ENCODE data around the gene FKBP9. TPM values are rescaled to one million over a fixed set of nuclear protein-coding genes. Genes with fewer than 3 reads are reported as not detected.
"Not testable (repeated sequence)": the region's sequence is repeated elsewhere in the genome, so short reads cannot be mapped to it uniquely, and the experiment has no call there.

Gene FKBP9
- total RNA-seq, 1 experiment from 2014 or later = 160 TPM

GRCh38 chr7:32958046-32959025 lies 1.1 kb downstream of the FKBP9 start:
- Mint-ChIP-seq H3K27me3 (ENCODE audit: unreplicated experiment) (no peaks in the 10 kb centered on the region), H3K4me1 (ENCODE audit: low read depth, unreplicated experiment) (peaks cover 14% of the 10 kb centered on the region), H3K4me3 (ENCODE audit: low read depth, unreplicated experiment) (peak overlapping the region; percentile 82), H3K9me3 (ENCODE audit: low read depth, unreplicated experiment) (no peaks in the 10 kb centered on the region), H3K36me3 (ENCODE audit: insufficient read depth, unreplicated experiment) (peaks cover 24% of the 10 kb centered on the region), H3K27ac (ENCODE audit: unreplicated experiment) (peak overlapping the region; percentile 75)
- TF ChIP-seq, protein P1, sequence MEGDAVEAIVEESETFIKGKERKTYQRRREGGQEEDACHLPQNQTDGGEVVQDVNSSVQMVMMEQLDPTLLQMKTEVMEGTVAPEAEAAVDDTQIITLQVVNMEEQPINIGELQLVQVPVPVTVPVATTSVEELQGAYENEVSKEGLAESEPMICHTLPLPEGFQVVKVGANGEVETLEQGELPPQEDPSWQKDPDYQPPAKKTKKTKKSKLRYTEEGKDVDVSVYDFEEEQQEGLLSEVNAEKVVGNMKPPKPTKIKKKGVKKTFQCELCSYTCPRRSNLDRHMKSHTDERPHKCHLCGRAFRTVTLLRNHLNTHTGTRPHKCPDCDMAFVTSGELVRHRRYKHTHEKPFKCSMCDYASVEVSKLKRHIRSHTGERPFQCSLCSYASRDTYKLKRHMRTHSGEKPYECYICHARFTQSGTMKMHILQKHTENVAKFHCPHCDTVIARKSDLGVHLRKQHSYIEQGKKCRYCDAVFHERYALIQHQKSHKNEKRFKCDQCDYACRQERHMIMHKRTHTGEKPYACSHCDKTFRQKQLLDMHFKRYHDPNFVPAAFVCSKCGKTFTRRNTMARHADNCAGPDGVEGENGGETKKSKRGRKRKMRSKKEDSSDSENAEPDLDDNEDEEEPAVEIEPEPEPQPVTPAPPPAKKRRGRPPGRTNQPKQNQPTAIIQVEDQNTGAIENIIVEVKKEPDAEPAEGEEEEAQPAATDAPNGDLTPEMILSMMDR (IDR thresholded peaks at IDR 0.05; ENCODE audit: unreplicated experiment) = no peak
- BruUV-seq (replicated peaks) = TSS peak; percentile 44
- CTCF ChIA-PET = interaction anchor here (1.1 to 1.4 kb wide), 5 partner anchors 11 to 150 kb away, joined by 3 to 4 read pairs (median 4); no protein-coding TSS in a partner anchor
- DNase-seq = peak; percentile 41
- intact Hi-C loops (cut with micrococcal nuclease; ENCODE audit: unreplicated experiment) = no loop called here

DNA sequence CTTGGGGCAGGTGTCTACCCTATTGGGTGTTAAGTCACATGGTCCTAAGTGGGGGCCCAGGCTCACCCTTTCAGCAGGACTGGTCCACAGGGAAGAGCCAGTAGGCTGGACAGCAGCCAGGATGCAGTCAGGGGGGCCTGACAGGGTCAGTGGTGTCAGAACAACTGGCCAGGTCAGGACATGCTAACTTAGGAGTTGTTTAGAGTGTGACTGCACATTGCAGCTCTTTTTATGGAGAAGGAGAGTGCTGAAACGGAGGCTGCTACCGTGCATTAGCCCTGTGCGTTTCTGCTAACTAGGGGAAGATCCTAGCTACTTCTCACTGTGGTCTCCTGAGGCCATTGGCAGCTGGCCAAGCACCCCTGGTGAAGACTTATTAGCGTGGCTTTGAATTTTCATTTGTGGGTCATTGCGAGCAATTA lies 6.7 kb downstream of the FKBP9 start:
- not testable (repeated sequence) for H3K4me3 Mint-ChIP-seq (ENCODE audit: low read depth, unreplicated experiment)

GRCh38 chr7:32964461-32965159 lies 7.4 kb downstream of the FKBP9 start:
- TF ChIP-seq, protein P1 (IDR thresholded peaks at IDR 0.05; ENCODE audit: unreplicated experiment) = peak; percentile 39
- peaks cover 27% of the 10 kb centered on the region for H3K4me1 Mint-ChIP-seq (ENCODE audit: low read depth, unreplicated experiment)
- intact Hi-C loops (cut with micrococcal nuclease; ENCODE audit: unreplicated experiment) = loop anchor here (2.0 kb wide), 1 partner anchor 142 kb away; no protein-coding TSS in a partner anchor
- H3K27me3 Mint-ChIP-seq (ENCODE audit: unreplicated experiment); H3K9me3 Mint-ChIP-seq (ENCODE audit: low read depth, unreplicated experiment); H3K4me3 Mint-ChIP-seq (ENCODE audit: low read depth, unreplicated experiment); H3K36me3 Mint-ChIP-seq (ENCODE audit: insufficient read depth, unreplicated experiment); BruUV-seq (replicated peaks): not testable (repeated sequence)
- peak overlapping the region; percentile 14 for H3K27ac Mint-ChIP-seq (ENCODE audit: unreplicated experiment)
- CTCF ChIA-PET = interaction anchor here (0.7 to 0.9 kb wide), 2 partner anchors 8 to 76 kb away, joined by 3 read pairs; no protein-coding TSS in a partner anchor
- DNase-seq = peak; percentile 28

More for the DNA sequence above, 6.7 kb downstream of the FKBP9 start:
- H3K4me1 Mint-ChIP-seq (ENCODE audit: low read depth, unreplicated experiment) = peaks cover 28% of the 10 kb centered on the region
- DNase-seq; CTCF ChIA-PET; H3K27ac Mint-ChIP-seq (ENCODE audit: unreplicated experiment); H3K36me3 Mint-ChIP-seq (ENCODE audit: insufficient read depth, unreplicated experiment); H3K9me3 Mint-ChIP-seq (ENCODE audit: low read depth, unreplicated experiment); BruUV-seq (replicated peaks); H3K27me3 Mint-ChIP-seq (ENCODE audit: unreplicated experiment): not testable (repeated sequence)
- intact Hi-C loops (cut with micrococcal nuclease; ENCODE audit: unreplicated experiment) = loop anchor here (2.0 kb wide), 1 partner anchor 143 kb away; no protein-coding TSS in a partner anchor

GRCh38 chr7:32966489-32967267 lies 9.4 kb downstream of the FKBP9 start:
- H3K27me3 Mint-ChIP-seq (ENCODE audit: unreplicated experiment); H3K36me3 Mint-ChIP-seq (ENCODE audit: insufficient read depth, unreplicated experiment); H3K4me3 Mint-ChIP-seq (ENCODE audit: low read depth, unreplicated experiment); BruUV-seq (replicated peaks); intact Hi-C loops (cut with micrococcal nuclease; ENCODE audit: unreplicated experiment); H3K9me3 Mint-ChIP-seq (ENCODE audit: low read depth, unreplicated experiment); CTCF ChIA-PET; H3K27ac Mint-ChIP-seq (ENCODE audit: unreplicated experiment); DNase-seq: not testable (repeated sequence)
- H3K4me1 Mint-ChIP-seq (ENCODE audit: low read depth, unreplicated experiment) = peaks cover 33% of the 10 kb centered on the region

DNA sequence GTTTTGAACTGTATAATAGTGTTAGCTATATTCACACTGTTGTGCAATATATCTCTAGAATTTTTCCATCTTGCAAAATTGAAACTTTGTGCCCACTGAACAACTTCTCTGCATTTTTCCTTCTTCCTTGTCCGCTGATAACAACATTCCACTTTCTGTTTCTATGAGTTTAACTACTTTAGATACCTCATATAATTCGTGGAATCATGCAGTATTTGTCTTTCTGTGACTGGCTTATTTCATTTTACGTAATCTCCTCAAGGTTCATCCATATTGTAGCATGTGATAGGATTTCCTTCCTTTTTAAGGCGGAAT lies 10.0 kb downstream of the FKBP9 start:
- H3K4me1 Mint-ChIP-seq (ENCODE audit: low read depth, unreplicated experiment) = peaks cover 39% of the 10 kb centered on the region

GRCh38 chr7:32971967-32972366 lies 14.7 kb downstream of the FKBP9 start:
- DNase-seq; H3K36me3 Mint-ChIP-seq (ENCODE audit: insufficient read depth, unreplicated experiment); H3K4me3 Mint-ChIP-seq (ENCODE audit: low read depth, unreplicated experiment); H3K9me3 Mint-ChIP-seq (ENCODE audit: low read depth, unreplicated experiment); BruUV-seq (replicated peaks); H3K27ac Mint-ChIP-seq (ENCODE audit: unreplicated experiment); intact Hi-C loops (cut with micrococcal nuclease; ENCODE audit: unreplicated experiment); H3K27me3 Mint-ChIP-seq (ENCODE audit: unreplicated experiment): not testable (repeated sequence)
- CTCF ChIA-PET = interaction anchor here (0.6 kb wide), 1 partner anchor 68 kb away, joined by 3 read pairs; no protein-coding TSS in a partner anchor
- H3K4me1 Mint-ChIP-seq (ENCODE audit: low read depth, unreplicated experiment) = peaks cover 30% of the 10 kb centered on the region

More for the DNA sequence above, 10.0 kb downstream of the FKBP9 start:
- DNase-seq; BruUV-seq (replicated peaks); H3K4me3 Mint-ChIP-seq (ENCODE audit: low read depth, unreplicated experiment); H3K27ac Mint-ChIP-seq (ENCODE audit: unreplicated experiment); H3K9me3 Mint-ChIP-seq (ENCODE audit: low read depth, unreplicated experiment); intact Hi-C loops (cut with micrococcal nuclease; ENCODE audit: unreplicated experiment); H3K27me3 Mint-ChIP-seq (ENCODE audit: unreplicated experiment); H3K36me3 Mint-ChIP-seq (ENCODE audit: insufficient read depth, unreplicated experiment); CTCF ChIA-PET: not testable (repeated sequence)

- H3K36me3 Mint-ChIP-seq (ENCODE audit: insufficient read depth, unreplicated experiment); H3K9me3 Mint-ChIP-seq (ENCODE audit: low read depth, unreplicated experiment); BruUV-seq (replicated peaks); H3K27me3 Mint-ChIP-seq (ENCODE audit: unreplicated experiment); H3K27ac Mint-ChIP-seq (ENCODE audit: unreplicated experiment); DNase-seq; intact Hi-C loops (cut with micrococcal nuclease; ENCODE audit: unreplicated experiment); H3K4me3 Mint-ChIP-seq (ENCODE audit: low read depth, unreplicated experiment): not testable (repeated sequence)
- H3K4me1 Mint-ChIP-seq (ENCODE audit: low read depth, unreplicated experiment) = peaks cover 12% of the 10 kb centered on the region
- CTCF ChIA-PET = interaction anchor here (0.6 kb wide), 1 partner anchor 85 kb away, joined by 3 read pairs; the partner anchor contains the start of gene NT5C3A
Measured at GRCh38 chr7:32977159-32977558, 19.9 kb downstream of the FKBP9 start.

Data from Calu3 (cell line).